ENCODE measurements around the gene CPNE8.
A peak's percentile ranks its signal among the peaks of the same experiment; 100 is the strongest.

CPNE8 gene

GRCh38 chr12:38931461-38931860 is 26.1 kb upstream of the CPNE8 start:
- DNase-seq: no peak
- WGBS (ENCODE audit: insufficient coverage): 98% methylated on average over 6 of the region's 8 CpGs
- H3K4me3 ChIP-seq (ENCODE audit: control insufficient read depth in 1 of 7, extremely low read depth in 1 of 7, insufficient read depth in 4 of 7, low read depth in 2 of 7, low read length in 6 of 7): no peak overlapping the region
- H3K36me3 ChIP-seq (ENCODE audit: control insufficient read depth in 4 of 4, insufficient read depth in 4 of 4, low read length in 3 of 4): no peaks in the 10 kb centered on the region
- no peaks in the 10 kb centered on the region for H3K9me3 ChIP-seq (ENCODE audit: control extremely low read depth in 1 of 5, control insufficient read depth in 4 of 5, insufficient read depth in 2 of 5, low read depth in 1 of 5, low read length in 4 of 5)
- H3K27me3 ChIP-seq (replicated peaks in 2 of 5; ENCODE audit: control insufficient read depth in 4 of 5, insufficient read depth in 5 of 5, low read length in 4 of 5): no peaks in the 10 kb centered on the region
- POLR2A ChIA-PET: no interaction called here
- H3K27ac ChIP-seq (ENCODE audit: insufficient read depth in 1 of 2, low read depth in 1 of 2, low read length in 2 of 2, poor library complexity in 1 of 2, severe bottlenecking in 2 of 2): no peak overlapping the region
- peaks cover 0 to 5% (median 1%) of the 10 kb centered on the region in 4 experiments for H3K4me1 ChIP-seq (ENCODE audit: control extremely low read depth in 1 of 4, control insufficient read depth in 4 of 4, insufficient read depth in 4 of 4, low read length in 3 of 4)
- CTCF ChIA-PET: interaction anchor here (1.5 kb wide), 1 partner anchor 11 kb away, joined by 5 read pairs; no protein-coding TSS in a partner anchor

DNA sequence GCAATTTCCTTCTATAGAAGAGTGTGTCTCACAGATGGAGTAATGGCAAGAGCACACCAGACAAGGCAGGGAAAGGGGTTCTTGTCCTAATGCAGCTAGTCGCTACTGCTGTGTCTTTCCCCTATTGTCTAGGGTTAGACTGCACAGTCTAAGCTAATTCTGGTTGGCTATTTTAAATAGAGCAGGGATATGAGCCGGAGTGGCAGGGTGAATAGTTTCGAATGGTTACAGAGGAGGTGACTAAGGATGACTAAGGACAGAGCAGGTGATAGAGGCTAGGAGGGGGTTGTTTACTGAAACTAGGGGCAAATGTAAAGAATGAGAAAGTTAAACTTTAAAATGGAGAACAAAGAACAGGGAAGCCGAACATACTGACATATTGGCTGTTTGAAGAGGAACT is 25.6 kb upstream of the CPNE8 start:
- no peak overlapping the region for H3K4me3 ChIP-seq (ENCODE audit: control insufficient read depth in 1 of 7, extremely low read depth in 1 of 7, insufficient read depth in 4 of 7, low read depth in 2 of 7, low read length in 6 of 7)
- H3K27me3 ChIP-seq (replicated peaks in 2 of 5; ENCODE audit: control insufficient read depth in 4 of 5, insufficient read depth in 5 of 5, low read length in 4 of 5): no peaks in the 10 kb centered on the region
- ChIA-PET POLR2A (no interaction called here), CTCF (no interaction called here)
- 92% methylated on average over 4 of the region's 4 CpGs for WGBS (ENCODE audit: insufficient coverage)
- no peak overlapping the region for H3K27ac ChIP-seq (ENCODE audit: insufficient read depth in 1 of 2, low read depth in 1 of 2, low read length in 2 of 2, poor library complexity in 1 of 2, severe bottlenecking in 2 of 2)
- no peaks in the 10 kb centered on the region for H3K9me3 ChIP-seq (ENCODE audit: control extremely low read depth in 1 of 5, control insufficient read depth in 4 of 5, insufficient read depth in 2 of 5, low read depth in 1 of 5, low read length in 4 of 5)
- H3K4me1 ChIP-seq (ENCODE audit: control extremely low read depth in 1 of 4, control insufficient read depth in 4 of 4, insufficient read depth in 4 of 4, low read length in 3 of 4): peaks cover 0 to 5% (median 1%) of the 10 kb centered on the region in 4 experiments
- DNase-seq: no peak
- H3K36me3 ChIP-seq (ENCODE audit: control insufficient read depth in 4 of 4, insufficient read depth in 4 of 4, low read length in 3 of 4): no peaks in the 10 kb centered on the region

- H3K36me3 ChIP-seq (ENCODE audit: control insufficient read depth in 4 of 4, insufficient read depth in 4 of 4, low read length in 3 of 4): no peaks in the 10 kb centered on the region
- H3K9me3 ChIP-seq (ENCODE audit: control extremely low read depth in 1 of 5, control insufficient read depth in 4 of 5, insufficient read depth in 2 of 5, low read depth in 1 of 5, low read length in 4 of 5): no peaks in the 10 kb centered on the region
- no peaks in the 10 kb centered on the region for H3K4me1 ChIP-seq (ENCODE audit: control extremely low read depth in 1 of 4, control insufficient read depth in 4 of 4, insufficient read depth in 4 of 4, low read length in 3 of 4)
- WGBS (ENCODE audit: insufficient coverage): no CpG with 5 or more reads among the region's 1 CpG
- ChIA-PET CTCF (no interaction called here), POLR2A (no interaction called here)
- no peaks in the 10 kb centered on the region for H3K27me3 ChIP-seq (replicated peaks in 2 of 5; ENCODE audit: control insufficient read depth in 4 of 5, insufficient read depth in 5 of 5, low read length in 4 of 5)
- H3K4me3 ChIP-seq (ENCODE audit: control insufficient read depth in 1 of 7, extremely low read depth in 1 of 7, insufficient read depth in 4 of 7, low read depth in 2 of 7, low read length in 6 of 7): no peak overlapping the region
- no peak overlapping the region for H3K27ac ChIP-seq (ENCODE audit: insufficient read depth in 1 of 2, low read depth in 1 of 2, low read length in 2 of 2, poor library complexity in 1 of 2, severe bottlenecking in 2 of 2)
- no peak for DNase-seq
Observed at GRCh38 chr12:38926501-38926900, 21.1 kb upstream of the CPNE8 start.

GRCh38 chr12:38921025-38921677 is 15.8 kb upstream of the CPNE8 start:
- H3K9me3 ChIP-seq (ENCODE audit: control extremely low read depth in 1 of 5, control insufficient read depth in 4 of 5, insufficient read depth in 2 of 5, low read depth in 1 of 5, low read length in 4 of 5): peaks cover 0 to 1% (median 0%) of the 10 kb centered on the region in 5 experiments
- DNase-seq: peak; percentile 65 to 83 (median 83)
- ChIA-PET POLR2A (no interaction called here), CTCF (interaction anchor here (1.0 to 3.3 kb wide), 8 partner anchors 9 to 527 kb away, joined by 3 to 18 read pairs (median 3); no protein-coding TSS in a partner anchor)
- WGBS (ENCODE audit: insufficient coverage): 0% methylated on average over 1 of the region's 2 CpGs
- no peak overlapping the region for H3K27ac ChIP-seq (ENCODE audit: insufficient read depth in 1 of 2, low read depth in 1 of 2, low read length in 2 of 2, poor library complexity in 1 of 2, severe bottlenecking in 2 of 2)
- no peaks in the 10 kb centered on the region for H3K4me1 ChIP-seq (ENCODE audit: control extremely low read depth in 1 of 4, control insufficient read depth in 4 of 4, insufficient read depth in 4 of 4, low read length in 3 of 4)
- H3K4me3 ChIP-seq (ENCODE audit: control insufficient read depth in 1 of 7, extremely low read depth in 1 of 7, insufficient read depth in 4 of 7, low read depth in 2 of 7, low read length in 6 of 7): no peak overlapping the region
- H3K27me3 ChIP-seq (replicated peaks in 2 of 5; ENCODE audit: control insufficient read depth in 4 of 5, insufficient read depth in 5 of 5, low read length in 4 of 5): no peaks in the 10 kb centered on the region
- no peaks in the 10 kb centered on the region for H3K36me3 ChIP-seq (ENCODE audit: control insufficient read depth in 4 of 4, insufficient read depth in 4 of 4, low read length in 3 of 4)

DNA sequence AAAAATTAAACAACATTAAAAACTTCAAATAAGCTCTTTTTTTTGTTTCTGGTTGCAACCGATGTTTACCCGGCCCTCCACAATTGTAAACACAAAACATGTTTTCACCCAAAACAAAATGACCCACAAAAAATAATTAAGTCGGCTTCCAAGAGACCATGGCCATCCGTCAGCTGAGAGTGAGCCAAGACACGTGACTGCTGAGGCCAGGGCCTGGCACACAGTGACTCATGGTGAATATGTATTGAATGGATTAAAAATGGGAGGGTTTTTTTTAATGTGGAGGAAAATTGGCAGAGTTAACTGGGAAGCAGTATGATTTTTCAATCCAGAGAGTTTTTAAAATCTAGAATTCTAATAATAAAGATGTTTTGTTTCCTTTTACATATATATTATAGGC is 13.8 kb upstream of the CPNE8 start:
- no peaks in the 10 kb centered on the region for H3K4me1 ChIP-seq (ENCODE audit: control extremely low read depth in 1 of 4, control insufficient read depth in 4 of 4, insufficient read depth in 4 of 4, low read length in 3 of 4)
- DNase-seq: no peak
- H3K9me3 ChIP-seq (ENCODE audit: control extremely low read depth in 1 of 5, control insufficient read depth in 4 of 5, insufficient read depth in 2 of 5, low read depth in 1 of 5, low read length in 4 of 5): peaks cover 0 to 1% (median 0%) of the 10 kb centered on the region in 5 experiments
- H3K27ac ChIP-seq (ENCODE audit: insufficient read depth in 1 of 2, low read depth in 1 of 2, low read length in 2 of 2, poor library complexity in 1 of 2, severe bottlenecking in 2 of 2): no peak overlapping the region
- no peak overlapping the region for H3K4me3 ChIP-seq (ENCODE audit: control insufficient read depth in 1 of 7, extremely low read depth in 1 of 7, insufficient read depth in 4 of 7, low read depth in 2 of 7, low read length in 6 of 7)
- no peaks in the 10 kb centered on the region for H3K36me3 ChIP-seq (ENCODE audit: control insufficient read depth in 4 of 4, insufficient read depth in 4 of 4, low read length in 3 of 4)
- 96% methylated on average over 4 of the region's 5 CpGs for WGBS (ENCODE audit: insufficient coverage)
- POLR2A ChIA-PET: interaction anchor here (0.6 kb wide), 1 partner anchor 521 kb away, joined by 4 read pairs; no protein-coding TSS in a partner anchor
- H3K27me3 ChIP-seq (replicated peaks in 2 of 5; ENCODE audit: control insufficient read depth in 4 of 5, insufficient read depth in 5 of 5, low read length in 4 of 5): peaks cover 0 to 2% (median 0%) of the 10 kb centered on the region in 5 experiments
- CTCF ChIA-PET: interaction anchor here (1.0 to 3.3 kb wide), 4 partner anchors 9 to 184 kb away, joined by 5 to 18 read pairs (median 6); no protein-coding TSS in a partner anchor

DNA sequence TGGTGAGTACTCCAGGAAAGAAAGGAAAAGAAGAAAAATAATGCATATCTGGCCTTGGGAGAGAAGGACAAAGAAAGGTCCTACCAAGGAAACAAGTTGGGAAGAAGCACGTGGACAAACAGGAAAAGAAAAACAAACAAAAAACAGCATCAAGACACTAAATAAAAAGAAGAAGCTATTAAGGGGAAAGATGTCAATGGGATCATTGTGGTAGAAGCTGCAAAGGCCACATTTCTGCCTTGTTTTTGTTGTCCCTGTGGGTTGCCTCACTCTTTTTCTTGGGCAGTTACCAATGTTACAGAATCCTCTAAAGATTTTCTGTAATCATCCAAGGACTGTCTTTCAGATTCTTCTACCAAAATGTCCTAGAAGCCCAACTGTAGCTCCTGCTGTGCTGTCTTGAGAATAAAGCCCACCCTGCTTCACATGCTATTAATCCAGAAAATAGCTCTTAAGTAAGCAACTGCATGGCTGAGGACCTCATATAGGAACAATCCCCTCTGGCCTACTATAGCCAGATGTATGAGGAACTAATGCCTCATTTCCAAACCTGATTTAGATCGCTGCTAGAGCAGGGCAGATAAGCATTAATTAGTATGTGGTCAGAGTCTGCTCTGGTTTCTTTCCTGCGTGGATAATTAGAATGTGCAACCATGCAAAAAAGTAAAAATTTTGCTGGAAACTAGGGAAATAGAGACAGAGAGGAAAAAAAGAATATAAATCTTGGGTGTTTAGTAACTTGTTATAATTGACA is 10.2 kb upstream of the CPNE8 start:
- Histone ChIP-seq H3K9me3 (ENCODE audit: control extremely low read depth in 1 of 5, control insufficient read depth in 4 of 5, insufficient read depth in 2 of 5, low read depth in 1 of 5, low read length in 4 of 5) (peaks cover 0 to 1% (median 0%) of the 10 kb centered on the region in 5 experiments), H3K27me3 (replicated peaks in 2 of 5; ENCODE audit: control insufficient read depth in 4 of 5, insufficient read depth in 5 of 5, low read length in 4 of 5) (peaks cover 0 to 2% (median 0%) of the 10 kb centered on the region in 5 experiments), H3K4me1 (ENCODE audit: control extremely low read depth in 1 of 4, control insufficient read depth in 4 of 4, insufficient read depth in 4 of 4, low read length in 3 of 4) (no peaks in the 10 kb centered on the region), H3K36me3 (ENCODE audit: control insufficient read depth in 4 of 4, insufficient read depth in 4 of 4, low read length in 3 of 4) (no peaks in the 10 kb centered on the region), H3K4me3 (ENCODE audit: control insufficient read depth in 1 of 7, extremely low read depth in 1 of 7, insufficient read depth in 4 of 7, low read depth in 2 of 7, low read length in 6 of 7) (no peak overlapping the region), H3K27ac (ENCODE audit: insufficient read depth in 1 of 2, low read depth in 1 of 2, low read length in 2 of 2, poor library complexity in 1 of 2, severe bottlenecking in 2 of 2) (no peak overlapping the region)
- 65% methylated on average over 3 of the region's 3 CpGs for WGBS (ENCODE audit: insufficient coverage)
- ChIA-PET CTCF (interaction anchor here (1.1 kb wide), 1 partner anchor 188 kb away, joined by 4 read pairs; no protein-coding TSS in a partner anchor), POLR2A (interaction anchor here (0.6 kb wide), 1 partner anchor 32 kb away, joined by 3 read pairs; no protein-coding TSS in a partner anchor)
- no peak for DNase-seq

- Histone ChIP-seq H3K27ac (ENCODE audit: insufficient read depth in 1 of 2, low read depth in 1 of 2, low read length in 2 of 2, poor library complexity in 1 of 2, severe bottlenecking in 2 of 2) (no peak overlapping the region), H3K4me3 (ENCODE audit: control insufficient read depth in 1 of 7, extremely low read depth in 1 of 7, insufficient read depth in 4 of 7, low read depth in 2 of 7, low read length in 6 of 7) (no peak overlapping the region), H3K27me3 (replicated peaks in 2 of 5; ENCODE audit: control insufficient read depth in 4 of 5, insufficient read depth in 5 of 5, low read length in 4 of 5) (peaks cover 0 to 2% (median 0%) of the 10 kb centered on the region in 5 experiments), H3K4me1 (ENCODE audit: control extremely low read depth in 1 of 4, control insufficient read depth in 4 of 4, insufficient read depth in 4 of 4, low read length in 3 of 4) (peaks cover 0 to 3% (median 2%) of the 10 kb centered on the region in 4 experiments), H3K36me3 (ENCODE audit: control insufficient read depth in 4 of 4, insufficient read depth in 4 of 4, low read length in 3 of 4) (no peaks in the 10 kb centered on the region), H3K9me3 (ENCODE audit: control extremely low read depth in 1 of 5, control insufficient read depth in 4 of 5, insufficient read depth in 2 of 5, low read depth in 1 of 5, low read length in 4 of 5) (no peaks in the 10 kb centered on the region)
- POLR2A ChIA-PET: no interaction called here
- 93% methylated on average over 3 of the region's 5 CpGs for WGBS (ENCODE audit: insufficient coverage)
- DNase-seq: no peak
- CTCF ChIA-PET: interaction anchor here (0.8 to 2.7 kb wide), 2 partner anchors 9 to 17 kb away, joined by 3 to 7 read pairs; no protein-coding TSS in a partner anchor
Observed at GRCh38 chr12:38912116-38912515, 6.7 kb upstream of the CPNE8 start.
